ENCODE measurements around the gene SLC25A15. TPM values are rescaled to one million over a fixed set of nuclear protein-coding genes. Genes with fewer than 3 reads are reported as not detected.

The SLC25A15 gene
- 14.0 to 20.1 TPM (median 16.3 TPM) in 5 replicates for total RNA-seq (2022; extraction: Qiagen RNA extraction; ENCODE audit: low read depth)

GRCh38 chr13:40789275-40790153 is at the start of gene SLC25A15:
Gene SLC25A15, plus strand, starts transcription at chr13:40789611. Its CDS starts 3,616 bp downstream, at chr13:40793227.

GRCh38 chr13:40770934-40771618 is 18.3 kb upstream of the SLC25A15 start, which contains the start of gene MRPS31:
Gene MRPS31, minus strand, starts transcription at chr13:40771190. Its CDS starts 54 bp downstream, at chr13:40771136.

Other genes with a start within 250 kb of the SLC25A15 start
- gene FOXO1, start 123.0 kb upstream of the SLC25A15 start, total RNA-seq (2022; extraction: Qiagen RNA extraction; ENCODE audit: low read depth) = 3.6 to 7.2 TPM (median 6.0 TPM) in 5 replicates
- gene MRPS31, start 18.4 kb upstream of the SLC25A15 start, total RNA-seq (2022; extraction: Qiagen RNA extraction; ENCODE audit: low read depth) = 12.7 to 17.7 TPM (median 13.7 TPM) in 5 replicates
- gene ELF1, start 229.7 kb downstream of the SLC25A15 start, total RNA-seq (2022; extraction: Qiagen RNA extraction; ENCODE audit: low read depth) = 25.5 to 33.9 TPM (median 31.3 TPM) in 5 replicates

Measured in A549 treated with ZK216348 at 1 μM for 4 hours (cell line).